ENCODE measurements around the gene JAKMIP2. TPM values are rescaled to one million over a fixed set of nuclear protein-coding genes. Genes with fewer than 3 reads are reported as not detected.
A peak's percentile ranks its signal among the peaks of the same experiment; 100 is the strongest.

JAKMIP2 gene
- total RNA-seq, 1 experiment from 2014 or later = 6.4 TPM

GRCh38 chr5:147688656-147689356 is 93.7 kb downstream of the JAKMIP2 start:
- Histone ChIP-seq H2AK5ac (ENCODE audit: insufficient read length, low read length) (no peak overlapping the region), H2BK12ac (ENCODE audit: insufficient read length, low read depth, low read length) (no peak overlapping the region), H3K4ac (ENCODE audit: low read depth, low read length) (no peak overlapping the region), H2BK20ac (ENCODE audit: low read depth, low read length, poor library complexity, severe bottlenecking) (no peak overlapping the region), H3K9ac (ENCODE audit: extremely low read depth, insufficient read length, low read length) (no peak overlapping the region), H2BK120ac (ENCODE audit: low read depth, low read length, poor library complexity, severe bottlenecking) (no peak overlapping the region), H3K79me1 (ENCODE audit: insufficient read depth, low read depth, low read length, poor library complexity, severe bottlenecking) (no peaks in the 10 kb centered on the region), H4K20me1 (ENCODE audit: control insufficient read depth, insufficient read depth, insufficient read length) (no peaks in the 10 kb centered on the region), H3T11ph (ENCODE audit: low read length) (no peak overlapping the region), H3K27me3 (ENCODE audit: insufficient read depth, low read length) (no peaks in the 10 kb centered on the region), H3K9me3 (ENCODE audit: control insufficient read depth, low read depth, low read length) (no peaks in the 10 kb centered on the region), H3K79me2 (ENCODE audit: insufficient read depth, low read length) (no peaks in the 10 kb centered on the region), H3K14ac (ENCODE audit: insufficient read depth, low read length) (no peak overlapping the region), H3K23me2 (ENCODE audit: insufficient read length, low read depth, low read length, poor library complexity, severe bottlenecking) (no peaks in the 10 kb centered on the region), H2BK5ac (ENCODE audit: insufficient read length, low read length) (no peak overlapping the region), H3K23ac (ENCODE audit: insufficient read length, low read depth, low read length) (no peak overlapping the region), H3K4me2 (ENCODE audit: insufficient read depth, insufficient read length, low read length) (no peak overlapping the region), H3K56ac (ENCODE audit: insufficient read length, low read depth, low read length) (no peak overlapping the region), H3K18ac (ENCODE audit: insufficient read length, low read depth, low read length) (no peak overlapping the region), H4K5ac (ENCODE audit: insufficient read length, low read depth, low read length) (no peak overlapping the region), H4K8ac (replicated peaks; ENCODE audit: insufficient read length, low read depth, low read length) (no peak overlapping the region), H3K4me1 (ENCODE audit: insufficient read depth, low read length) (no peaks in the 10 kb centered on the region), H2AFZ (ENCODE audit: low read length) (no peak overlapping the region), H4K91ac (ENCODE audit: insufficient read length, low read depth, low read length) (no peak overlapping the region), H2BK15ac (ENCODE audit: low read depth, low read length) (no peak overlapping the region), H3K27ac (ENCODE audit: insufficient read length, low read depth, low read length) (no peak overlapping the region)
- Mint-ChIP-seq H3K4me1 (peaks cover 11 to 23% of the 10 kb centered on the region in 2 experiments), H3K36me3 (ENCODE audit: insufficient read depth in 1 of 3, low read depth in 3 of 3) (no peaks in the 10 kb centered on the region; a peak in 3 of 7 replicates), H3K9me3 (no peaks in the 10 kb centered on the region), H3K27ac (peak overlapping the region in 2 of 3 experiments; percentile 36 to 42; a peak in 3 of 7 replicates), H3K4me3 (no peak overlapping the region), H3K27me3 (ENCODE audit: low read depth) (no peaks in the 10 kb centered on the region)
- no peak for TF ChIP-seq CTCF (conservative IDR thresholded peaks at IDR 0.05)
- no CpG with 5 or more reads among the region's 8 CpGs for WGBS (ENCODE audit: extremely low coverage, insufficient read length, low lambda C conversion rate)
- DNase-seq = no peak
